Kidney capillary endothelial cell (primary cell): ENCODE results near the gene USP2.
A peak's percentile ranks its signal among the peaks of the same experiment; 100 is the strongest.

Source experiments
- DNase-seq: peaks from one replicate; pipeline ENCODE4 v3.0.0-alpha.2; 2018; ENCODE audit warnings: low spot score

Gene USP2, protein sequence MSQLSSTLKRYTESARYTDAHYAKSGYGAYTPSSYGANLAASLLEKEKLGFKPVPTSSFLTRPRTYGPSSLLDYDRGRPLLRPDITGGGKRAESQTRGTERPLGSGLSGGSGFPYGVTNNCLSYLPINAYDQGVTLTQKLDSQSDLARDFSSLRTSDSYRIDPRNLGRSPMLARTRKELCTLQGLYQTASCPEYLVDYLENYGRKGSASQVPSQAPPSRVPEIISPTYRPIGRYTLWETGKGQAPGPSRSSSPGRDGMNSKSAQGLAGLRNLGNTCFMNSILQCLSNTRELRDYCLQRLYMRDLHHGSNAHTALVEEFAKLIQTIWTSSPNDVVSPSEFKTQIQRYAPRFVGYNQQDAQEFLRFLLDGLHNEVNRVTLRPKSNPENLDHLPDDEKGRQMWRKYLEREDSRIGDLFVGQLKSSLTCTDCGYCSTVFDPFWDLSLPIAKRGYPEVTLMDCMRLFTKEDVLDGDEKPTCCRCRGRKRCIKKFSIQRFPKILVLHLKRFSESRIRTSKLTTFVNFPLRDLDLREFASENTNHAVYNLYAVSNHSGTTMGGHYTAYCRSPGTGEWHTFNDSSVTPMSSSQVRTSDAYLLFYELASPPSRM

GRCh38 chr11:119381181-119381988 lies at the start of gene USP2:
Gene USP2 (minus strand): TSS chr11:119381690. CDS start chr11:119373480, 8,210 bp downstream.
- peak; percentile 89 for DNase-seq

GRCh38 chr11:119427279-119427678 lies 45.8 kb upstream of the USP2 start:
- DNase-seq, result no peak

DNA sequence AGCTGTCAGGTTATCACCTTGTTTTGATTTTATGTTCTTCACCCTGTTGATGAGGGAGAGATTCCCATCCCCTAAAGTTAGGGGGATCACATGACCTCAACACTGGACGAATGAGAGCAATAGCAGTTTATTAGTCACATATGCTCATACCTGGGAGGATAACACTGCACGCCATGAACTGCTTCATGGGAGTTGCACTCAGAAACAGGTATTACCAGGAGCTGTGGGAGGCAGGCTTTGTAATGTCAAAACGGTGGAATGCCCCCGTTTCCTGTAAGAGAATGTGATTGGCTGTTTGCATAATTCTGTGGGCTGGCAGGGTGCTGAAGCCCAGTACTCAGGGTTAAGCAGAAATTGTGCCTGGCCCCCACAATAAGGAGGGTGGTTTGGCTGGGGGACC lies 44.7 kb upstream of the USP2 start:
- no peak for DNase-seq

DNA sequence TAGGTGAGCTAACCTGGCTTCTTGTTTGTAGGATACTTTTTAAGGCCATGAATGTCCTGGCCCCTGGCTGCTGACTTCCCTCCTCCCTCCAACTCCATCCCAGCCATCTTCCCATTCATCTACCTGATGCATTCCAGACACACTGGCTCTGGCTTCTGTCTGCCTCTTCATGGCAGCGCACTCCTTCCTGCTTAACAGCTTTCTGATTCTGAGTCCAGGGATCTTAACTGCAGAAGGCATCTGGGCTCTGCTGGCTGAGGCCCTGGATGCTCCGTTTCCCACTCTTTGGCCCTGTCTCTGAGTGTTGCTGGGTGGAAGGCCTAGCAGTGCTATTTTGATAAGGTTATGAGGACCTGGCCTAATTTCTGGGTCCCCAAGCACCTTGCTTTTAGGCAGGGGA lies 43.3 kb upstream of the USP2 start:
- DNase-seq, result no peak

GRCh38 chr11:119424276-119424675 lies 42.8 kb upstream of the USP2 start:
- no peak for DNase-seq

- no peak for DNase-seq
Measured at GRCh38 chr11:119423509-119424254, 42.2 kb upstream of the USP2 start.

DNA sequence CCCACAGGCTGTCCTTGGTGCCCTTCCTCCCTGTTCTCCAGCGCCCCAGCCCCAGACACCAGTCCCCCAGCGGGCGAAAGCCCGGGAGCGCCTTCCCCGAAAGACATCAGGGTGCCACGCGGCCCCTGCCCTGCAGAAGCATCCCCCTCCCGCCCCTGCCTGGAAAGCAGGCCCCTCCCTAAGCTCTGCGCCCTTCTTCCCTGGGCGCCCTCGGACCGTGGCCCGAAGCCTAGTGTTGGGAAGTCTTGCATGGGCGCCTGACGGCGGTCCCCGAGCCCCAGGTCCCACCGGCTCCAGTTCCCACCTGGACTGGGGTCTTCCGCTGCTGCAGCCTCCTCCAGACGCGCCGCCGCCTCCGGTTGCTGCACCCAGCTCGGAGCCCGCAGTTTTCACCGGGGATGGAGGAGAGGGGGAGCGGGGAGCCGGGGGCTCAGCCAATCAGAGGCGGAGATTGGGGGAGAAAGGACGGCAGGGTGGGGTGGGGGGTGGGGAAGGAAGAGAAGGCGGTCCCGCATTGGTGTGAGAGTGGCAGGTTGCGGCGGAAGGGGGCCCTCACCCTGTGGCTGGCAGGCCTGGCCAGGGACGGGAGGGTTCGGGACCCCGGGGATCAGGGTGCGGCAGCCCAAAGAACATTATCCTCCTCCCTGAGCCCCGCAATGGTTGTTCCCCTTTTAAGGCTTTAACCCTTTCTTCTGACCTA lies 41.5 kb upstream of the USP2 start, which contains the start of gene THY1:
Gene THY1, minus strand, starts transcription at position 364 of the 700 bp plus-strand sequence. CDS start 2,267 bp downstream, outside the sequence.
- DNase-seq, result no peak

GRCh38 chr11:119421941-119422808 lies 40.7 kb upstream of the USP2 start:
- peak; percentile 21 for DNase-seq

- peak; percentile 10 for DNase-seq
Measured at GRCh38 chr11:119421351-119421750, 39.9 kb upstream of the USP2 start.

DNA sequence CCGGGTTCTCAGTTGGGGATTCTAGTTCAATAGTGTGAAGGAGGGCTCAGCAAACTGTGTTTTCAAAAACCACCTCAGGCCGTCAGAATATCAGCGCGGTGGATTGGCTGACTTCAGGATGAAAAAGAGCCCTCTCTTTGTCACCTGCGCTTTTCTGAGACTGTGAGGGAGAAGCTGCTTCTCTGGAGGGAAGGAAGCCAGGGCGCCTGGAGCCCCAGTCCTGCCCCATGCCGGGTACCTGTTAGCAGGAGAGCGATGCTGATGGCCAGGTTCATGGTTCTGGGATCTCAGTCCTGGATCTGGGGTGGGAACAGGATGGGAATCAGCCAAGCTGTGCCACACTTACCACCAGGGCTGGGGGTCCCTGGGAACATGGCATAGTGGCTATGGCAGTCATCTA lies 39.1 kb upstream of the USP2 start:
- no peak for DNase-seq

DNA sequence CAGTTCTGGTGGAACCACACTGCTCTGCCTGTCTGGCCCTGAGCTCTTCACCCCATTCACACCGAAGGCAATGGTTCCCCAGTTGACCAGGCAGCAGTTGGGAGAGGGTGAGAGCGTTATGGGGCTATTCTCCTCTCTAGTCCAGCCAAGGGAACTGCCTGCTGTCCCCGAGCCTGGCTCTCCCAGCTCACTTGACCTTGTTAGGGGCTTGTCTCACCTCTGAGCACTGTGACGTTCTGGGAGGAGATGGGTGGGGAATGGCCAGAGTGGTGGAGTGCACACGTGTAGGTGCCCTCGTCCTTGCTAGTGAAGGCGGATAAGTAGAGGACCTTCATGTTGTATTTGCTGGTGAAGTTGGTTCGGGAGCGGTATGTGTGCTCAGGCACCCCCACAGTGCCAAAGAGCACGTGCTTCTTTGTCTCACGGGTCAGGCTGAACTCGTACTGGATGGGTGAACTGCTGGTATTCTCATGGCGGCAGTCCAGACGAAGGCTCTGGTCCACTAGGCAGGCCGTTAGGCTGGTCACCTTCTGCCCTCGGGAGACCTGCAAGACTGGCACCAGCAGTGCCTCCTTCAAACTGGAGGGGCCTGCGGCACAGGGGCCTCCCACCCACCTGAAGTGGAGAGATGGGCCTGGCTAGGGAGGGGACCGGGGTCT lies 38.5 kb upstream of the USP2 start:
- no peak for DNase-seq

DNA sequence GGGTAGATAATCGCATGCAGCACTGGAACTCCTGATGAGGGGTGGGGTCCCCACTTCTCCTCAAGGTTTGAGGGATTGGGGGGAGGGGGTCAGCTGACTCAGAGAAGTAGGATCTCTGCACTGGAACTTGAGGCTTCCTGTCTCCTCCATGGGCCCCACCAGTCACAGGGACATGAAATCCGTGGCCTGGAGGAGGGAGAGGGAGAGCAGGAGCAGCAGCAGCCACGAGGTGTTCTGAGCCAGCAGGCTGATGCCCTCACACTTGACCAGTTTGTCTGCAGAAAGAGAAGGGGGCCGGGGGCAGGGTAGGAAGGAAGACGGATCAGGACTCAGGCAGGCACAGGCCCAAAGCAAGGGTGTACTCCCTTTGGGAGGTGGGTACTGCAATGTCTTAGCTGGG lies 37.8 kb upstream of the USP2 start:
- DNase-seq, result no peak

- DNase-seq, result no peak
Measured at GRCh38 chr11:119418759-119419158, 37.3 kb upstream of the USP2 start.

- DNase-seq, result peak; percentile 21
Measured at GRCh38 chr11:119417726-119418540, 36.4 kb upstream of the USP2 start.

DNA sequence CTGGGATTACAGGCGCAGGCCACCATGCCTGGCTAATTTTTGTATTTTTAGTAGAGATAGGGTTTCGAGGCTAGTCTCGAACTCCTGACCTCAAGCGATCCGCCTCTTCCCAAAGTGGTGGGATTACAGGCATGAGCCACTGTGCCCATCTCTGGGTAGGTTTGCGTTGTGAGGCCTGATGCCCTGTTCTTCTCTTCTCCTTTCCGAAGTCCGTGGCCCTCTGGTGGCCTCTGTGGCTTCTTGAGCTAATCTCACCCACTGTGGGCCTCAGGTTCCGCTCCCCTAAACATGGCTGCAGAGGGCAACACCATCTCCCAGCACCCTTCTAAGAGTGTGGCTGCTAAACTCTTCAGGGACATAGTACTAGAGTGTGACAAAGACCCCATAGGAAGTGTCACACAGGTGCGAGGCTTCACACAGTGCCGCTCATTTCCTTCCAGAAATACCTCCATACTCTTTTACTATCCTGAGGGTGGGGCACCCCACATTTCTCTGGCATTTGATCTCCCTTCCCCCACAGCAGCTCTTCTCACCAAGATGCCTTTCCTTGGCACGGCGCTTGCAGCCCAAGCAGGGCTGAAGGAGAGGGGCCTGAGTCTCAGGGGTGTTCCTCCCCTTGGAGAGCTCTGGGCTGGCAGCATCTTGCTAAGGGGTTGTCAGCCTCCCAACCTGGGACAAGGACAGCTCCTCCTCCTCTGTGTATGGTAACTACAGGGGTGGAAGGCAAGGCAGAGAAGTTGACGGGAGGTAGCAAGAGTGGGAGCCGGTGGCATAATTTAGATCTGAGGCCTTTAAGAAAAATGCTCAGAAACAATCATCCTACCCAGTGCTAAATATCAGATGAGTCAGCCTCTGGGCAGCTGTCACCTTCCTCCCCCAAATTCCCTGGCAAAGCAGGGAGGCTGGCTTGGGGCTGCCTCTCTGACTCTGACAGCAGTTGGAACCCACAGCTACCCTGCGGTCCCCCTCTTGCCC lies 35.4 kb upstream of the USP2 start:
- no peak for DNase-seq

GRCh38 chr11:119415966-119416365 lies 34.5 kb upstream of the USP2 start:
- DNase-seq, result no peak

DNA sequence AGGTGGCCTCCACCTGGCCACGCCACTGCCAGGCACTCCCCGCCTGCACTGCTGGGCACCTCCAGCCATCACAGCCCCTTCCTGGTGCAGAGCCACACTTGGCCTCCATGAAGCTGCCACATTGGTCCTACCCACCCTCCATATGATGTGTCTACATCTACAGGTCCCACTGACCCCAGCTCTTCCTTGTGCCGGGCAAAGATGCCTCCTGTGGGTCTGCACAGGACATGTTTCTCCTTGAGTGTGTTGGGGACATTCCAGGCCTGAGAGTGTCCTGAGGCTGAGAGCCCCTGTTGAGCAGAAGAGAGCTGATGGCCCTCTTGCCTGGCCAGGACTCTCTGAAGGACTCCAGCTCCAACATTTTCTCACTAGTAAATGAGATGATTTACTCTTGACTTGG lies 34.0 kb upstream of the USP2 start:
- no peak for DNase-seq

GRCh38 chr11:119414734-119415133 lies 33.2 kb upstream of the USP2 start:
- DNase-seq, result no peak
